Sigmoid colon (tissue), 4 donors: ENCODE data around the gene RFX3.

Source experiments
- EP300 ChIP-seq, 4 donors: sonication (generic); formaldehyde crosslinking; IDR thresholded peaks; one replicate each; pipeline ENCODE4 v1.6.1; 2017; ENCODE audit warnings: antibody characterized with exemption in 4 of 4
- TF ChIP-seq, protein P1 (sequence below), 4 experiments: fragments of 450-650 bp in 3 of 4; fragments of 200-600 bp in 1 of 4; IDR thresholded peaks; one replicate each; pipeline ENCODE4 v1.5.1; 2016 to 2019; ENCODE audit warnings: antibody characterized with exemption in 4 of 4, mild to moderate bottlenecking in 3 of 4, moderate library complexity in 2 of 4

DNA sequence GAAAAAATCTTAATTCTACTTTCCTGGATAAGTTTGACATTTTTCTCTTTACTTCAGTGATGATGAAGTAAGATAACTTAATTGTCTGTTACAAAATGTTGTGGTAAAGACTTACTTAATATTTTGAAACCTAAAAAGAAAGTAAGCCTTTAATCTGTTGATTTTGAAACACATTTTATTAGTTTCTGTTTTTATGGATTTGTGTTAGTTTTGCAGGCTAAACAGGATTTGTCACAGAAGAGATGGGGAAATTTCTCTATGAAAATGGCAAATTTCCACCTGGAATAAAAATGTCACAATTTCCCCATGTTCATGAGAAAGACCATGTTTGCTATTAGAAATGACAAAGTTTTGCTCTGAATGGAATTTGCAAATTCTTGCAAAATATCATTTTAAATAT lies 237.1 kb downstream of the RFX3 start:
- TF ChIP-seq, protein P1, sequence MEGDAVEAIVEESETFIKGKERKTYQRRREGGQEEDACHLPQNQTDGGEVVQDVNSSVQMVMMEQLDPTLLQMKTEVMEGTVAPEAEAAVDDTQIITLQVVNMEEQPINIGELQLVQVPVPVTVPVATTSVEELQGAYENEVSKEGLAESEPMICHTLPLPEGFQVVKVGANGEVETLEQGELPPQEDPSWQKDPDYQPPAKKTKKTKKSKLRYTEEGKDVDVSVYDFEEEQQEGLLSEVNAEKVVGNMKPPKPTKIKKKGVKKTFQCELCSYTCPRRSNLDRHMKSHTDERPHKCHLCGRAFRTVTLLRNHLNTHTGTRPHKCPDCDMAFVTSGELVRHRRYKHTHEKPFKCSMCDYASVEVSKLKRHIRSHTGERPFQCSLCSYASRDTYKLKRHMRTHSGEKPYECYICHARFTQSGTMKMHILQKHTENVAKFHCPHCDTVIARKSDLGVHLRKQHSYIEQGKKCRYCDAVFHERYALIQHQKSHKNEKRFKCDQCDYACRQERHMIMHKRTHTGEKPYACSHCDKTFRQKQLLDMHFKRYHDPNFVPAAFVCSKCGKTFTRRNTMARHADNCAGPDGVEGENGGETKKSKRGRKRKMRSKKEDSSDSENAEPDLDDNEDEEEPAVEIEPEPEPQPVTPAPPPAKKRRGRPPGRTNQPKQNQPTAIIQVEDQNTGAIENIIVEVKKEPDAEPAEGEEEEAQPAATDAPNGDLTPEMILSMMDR (IDR thresholded peaks at IDR 0.05) = no peak
- no peak for TF ChIP-seq EP300 (IDR thresholded peaks at IDR 0.05)
